ENCODE measurements around the gene RCSD1. TPM values are rescaled to one million over a fixed set of nuclear protein-coding genes. Genes with fewer than 3 reads are reported as not detected.

RCSD1 gene
- polyA plus RNA-seq, 3 donors: 116 to 218 (median 216) TPM

DNA sequence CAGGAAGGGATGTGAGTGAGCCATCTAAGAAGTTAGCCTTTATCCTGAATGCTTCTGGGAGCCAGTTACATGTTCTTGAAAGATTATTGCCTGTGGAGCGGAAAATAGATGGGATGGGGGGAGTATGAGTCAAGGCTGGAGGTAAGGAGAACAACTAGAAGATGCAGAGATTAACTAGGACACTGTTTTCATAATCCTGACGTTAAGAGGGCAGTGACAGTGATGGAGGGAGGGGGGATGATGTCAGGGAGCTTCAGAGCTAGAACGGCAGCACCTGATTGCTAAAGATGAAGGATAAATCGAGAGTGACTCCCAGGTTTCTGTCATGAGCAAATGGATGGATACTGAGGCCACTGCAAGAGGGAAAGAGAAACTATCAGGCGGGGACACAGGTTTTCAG, 10.0 kb upstream of the RCSD1 start:
- Histone ChIP-seq H3K79me2 (ENCODE audit: insufficient read depth, low read length) (peaks cover 10% of the 10 kb centered on the region), H3K36me3 (replicated peaks in 1 of 2; ENCODE audit: control insufficient read depth in 1 of 2, insufficient read depth in 2 of 2, low read length in 2 of 2) (no peaks in the 10 kb centered on the region), H3K4me2 (replicated peaks; ENCODE audit: extremely low read depth, low read length, poor library complexity, severe bottlenecking) (no peak overlapping the region), H3K27me3 (ENCODE audit: control insufficient read depth in 2 of 2, insufficient read depth in 2 of 2, low read length in 2 of 2) (no peaks in the 10 kb centered on the region), H3K4me1 (ENCODE audit: control insufficient read depth in 1 of 2, insufficient read depth in 2 of 2, low read length in 2 of 2) (peaks cover 57 to 73% of the 10 kb centered on the region in 2 donors), H3K9me3 (replicated peaks in 1 of 2; ENCODE audit: control insufficient read depth in 1 of 2, insufficient read depth in 1 of 2, low read length in 2 of 2) (no peaks in the 10 kb centered on the region), H4K20me1 (ENCODE audit: insufficient read depth, low read length) (no peaks in the 10 kb centered on the region), H3K4me3 (replicated peaks in 1 of 3; ENCODE audit: low read depth in 2 of 3, low read length in 3 of 3) (no peak overlapping the region), H3K27ac (ENCODE audit: low read depth in 1 of 2, low read length in 2 of 2) (no peak overlapping the region), H2AFZ (ENCODE audit: insufficient read depth, low read depth, low read length, poor library complexity, severe bottlenecking) (no peak overlapping the region), H3K9ac (ENCODE audit: insufficient read depth, low read length, poor library complexity, severe bottlenecking) (no peak overlapping the region)
- intact Hi-C loops (cut with micrococcal nuclease): no loop called here
- no peak for DNase-seq
- Mint-ChIP-seq H3K27ac (peak overlapping the region in 1 of 7 donors; percentile 28), H3K9me3 (peaks cover 0 to 6% (median 3%) of the 10 kb centered on the region in 7 donors), H3K27me3 (ENCODE audit: low read depth in 3 of 3) (peaks cover 0 to 6% (median 0%) of the 10 kb centered on the region in 3 donors), H3K4me3 (no peak overlapping the region), H3K4me1 (peaks cover 72% of the 10 kb centered on the region), H3K36me3 (no peaks in the 10 kb centered on the region)
- 59% methylated on average over 4 of the region's 5 CpGs for WGBS (ENCODE audit: insufficient coverage)
- TF ChIP-seq, protein P1, sequence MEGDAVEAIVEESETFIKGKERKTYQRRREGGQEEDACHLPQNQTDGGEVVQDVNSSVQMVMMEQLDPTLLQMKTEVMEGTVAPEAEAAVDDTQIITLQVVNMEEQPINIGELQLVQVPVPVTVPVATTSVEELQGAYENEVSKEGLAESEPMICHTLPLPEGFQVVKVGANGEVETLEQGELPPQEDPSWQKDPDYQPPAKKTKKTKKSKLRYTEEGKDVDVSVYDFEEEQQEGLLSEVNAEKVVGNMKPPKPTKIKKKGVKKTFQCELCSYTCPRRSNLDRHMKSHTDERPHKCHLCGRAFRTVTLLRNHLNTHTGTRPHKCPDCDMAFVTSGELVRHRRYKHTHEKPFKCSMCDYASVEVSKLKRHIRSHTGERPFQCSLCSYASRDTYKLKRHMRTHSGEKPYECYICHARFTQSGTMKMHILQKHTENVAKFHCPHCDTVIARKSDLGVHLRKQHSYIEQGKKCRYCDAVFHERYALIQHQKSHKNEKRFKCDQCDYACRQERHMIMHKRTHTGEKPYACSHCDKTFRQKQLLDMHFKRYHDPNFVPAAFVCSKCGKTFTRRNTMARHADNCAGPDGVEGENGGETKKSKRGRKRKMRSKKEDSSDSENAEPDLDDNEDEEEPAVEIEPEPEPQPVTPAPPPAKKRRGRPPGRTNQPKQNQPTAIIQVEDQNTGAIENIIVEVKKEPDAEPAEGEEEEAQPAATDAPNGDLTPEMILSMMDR (IDR thresholded peaks at IDR 0.05): no peak

DNA sequence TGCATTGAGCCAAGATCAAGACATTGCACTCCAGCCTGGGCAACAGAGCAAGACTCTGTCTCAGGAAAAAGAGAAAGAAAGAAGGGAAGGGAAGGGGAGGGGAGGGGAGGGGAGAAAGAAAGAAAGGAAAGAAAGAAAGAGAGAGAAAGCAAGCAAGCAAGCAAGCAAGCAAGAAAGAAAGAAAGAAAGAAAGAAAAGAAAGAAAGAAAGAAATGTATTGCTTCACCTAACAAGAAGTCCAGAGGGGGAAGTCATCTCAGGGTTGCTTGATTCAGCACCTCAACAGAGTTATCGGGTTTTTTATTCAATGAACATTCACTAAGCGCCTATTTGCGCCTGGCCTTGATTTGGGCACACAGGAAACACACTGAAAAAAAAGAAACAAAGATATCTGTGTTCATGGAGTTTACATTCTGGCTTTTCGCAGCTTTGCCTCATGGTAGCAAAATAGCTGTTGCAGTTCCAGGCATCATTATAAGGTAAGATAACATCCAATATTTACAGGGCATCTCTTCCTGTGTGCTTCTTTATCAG, 8.2 kb upstream of the RCSD1 start:
- peaks cover 47 to 63% of the 10 kb centered on the region in 2 donors for H3K4me1 ChIP-seq (ENCODE audit: control insufficient read depth in 1 of 2, insufficient read depth in 2 of 2, low read length in 2 of 2)
- no peak overlapping the region for H3K4me3 ChIP-seq (replicated peaks in 1 of 3; ENCODE audit: low read depth in 2 of 3, low read length in 3 of 3)
- Mint-ChIP-seq H3K27ac (no peak overlapping the region), H3K27me3 (ENCODE audit: low read depth in 3 of 3) (peaks cover 0 to 5% (median 0%) of the 10 kb centered on the region in 3 donors), H3K36me3 (no peaks in the 10 kb centered on the region), H3K9me3 (peaks cover 0 to 5% (median 0%) of the 10 kb centered on the region in 7 donors), H3K4me3 (no peak overlapping the region), H3K4me1 (peaks cover 69% of the 10 kb centered on the region)
- H3K27me3 ChIP-seq (ENCODE audit: control insufficient read depth in 2 of 2, insufficient read depth in 2 of 2, low read length in 2 of 2): no peaks in the 10 kb centered on the region
- H3K36me3 ChIP-seq (replicated peaks in 1 of 2; ENCODE audit: control insufficient read depth in 1 of 2, insufficient read depth in 2 of 2, low read length in 2 of 2): no peaks in the 10 kb centered on the region
- H2AFZ ChIP-seq (ENCODE audit: insufficient read depth, low read depth, low read length, poor library complexity, severe bottlenecking): no peak overlapping the region
- intact Hi-C loops (cut with micrococcal nuclease): no loop called here
- DNase-seq: no peak
- no peak overlapping the region for H3K27ac ChIP-seq (ENCODE audit: low read depth in 1 of 2, low read length in 2 of 2)
- H4K20me1 ChIP-seq (ENCODE audit: insufficient read depth, low read length): no peaks in the 10 kb centered on the region
- no peaks in the 10 kb centered on the region for H3K9me3 ChIP-seq (replicated peaks in 1 of 2; ENCODE audit: control insufficient read depth in 1 of 2, insufficient read depth in 1 of 2, low read length in 2 of 2)
- 50% methylated on average over 3 of the region's 4 CpGs for WGBS (ENCODE audit: insufficient coverage)
- H3K4me2 ChIP-seq (replicated peaks; ENCODE audit: extremely low read depth, low read length, poor library complexity, severe bottlenecking): no peak overlapping the region
- no peak overlapping the region for H3K9ac ChIP-seq (ENCODE audit: insufficient read depth, low read length, poor library complexity, severe bottlenecking)
- TF ChIP-seq, protein P1 (IDR thresholded peaks at IDR 0.05): no peak
- peaks cover 6% of the 10 kb centered on the region for H3K79me2 ChIP-seq (ENCODE audit: insufficient read depth, low read length)

Measured in CD14-positive monocyte (primary cell).